H1 (cell line): ENCODE measurements around the gene PTPN1. TPM values are rescaled to one million over a fixed set of nuclear protein-coding genes. Genes with fewer than 3 reads are reported as not detected.
A peak's percentile ranks its signal among the peaks of the same experiment; 100 is the strongest.

Source experiments
- CTCF ChIA-PET: fragments of 300-600 bp; sonication (Branson Sonifier 250); formaldehyde crosslinking; loops from one replicate; lab custom pipeline; 2021; ENCODE audit not compliant: partially characterized antibody; lab: Charles Lee
- POLR2A ChIA-PET: fragments of 300-600 bp; sonication (Branson Sonifier 250); formaldehyde crosslinking; loops from one replicate; lab custom pipeline; 2021; ENCODE audit warnings: inconsistent platforms; ENCODE audit not compliant: partially characterized antibody; lab: Charles Lee
- DNase-seq, 2 experiments: peaks; one replicate each; pipeline versions ENCODE4 v3.0.0 to v3.0.0-alpha.2; 2010 to 2022; ENCODE audit warnings: low spot score in 2 of 2, low read depth in 1 of 2, mixed read lengths in 1 of 2
- FAIRE-seq: peaks from 2 replicates; lab custom pipeline; 2011; peaks lifted over from hg19 to GRCh38; lab: Jason Lieb, UNC
- H2AFZ ChIP-seq: 2 replicates; pipeline ENCODE4 v1.8.1; 2012; ENCODE audit warnings: low read length, inconsistent platforms
- H2AK5ac ChIP-seq: 2 replicates; pipeline ENCODE4 v1.6.1; 2013; ENCODE audit warnings: low read depth, low read length
- H2BK120ac ChIP-seq: replicated peaks from 2 replicates; pipeline ENCODE3; 2013; ENCODE audit warnings: low read depth, low read length, inconsistent platforms
- H2BK12ac ChIP-seq: 2 replicates; pipeline ENCODE4 v1.6.1; 2013; ENCODE audit warnings: low read depth, low read length
- H2BK15ac ChIP-seq: 2 replicates; pipeline ENCODE4 v1.6.1; 2013; ENCODE audit warnings: low read length
- H2BK20ac ChIP-seq: 2 replicates; pipeline ENCODE4 v1.6.1; 2013; ENCODE audit warnings: low read length
- H2BK5ac ChIP-seq: 2 replicates; pipeline ENCODE4 v1.6.1; 2013; ENCODE audit warnings: low read depth, low read length
- H3K14ac ChIP-seq: 2 replicates; pipeline ENCODE4 v1.6.1; 2013; ENCODE audit warnings: inconsistent platforms; ENCODE audit not compliant: insufficient read length
- H3K18ac ChIP-seq: 2 replicates; pipeline ENCODE4 v1.6.1; 2013; ENCODE audit warnings: low read length; ENCODE audit errors: extremely low read depth
- H3K23ac ChIP-seq: 2 replicates; pipeline ENCODE4 v1.6.1; 2013; ENCODE audit warnings: inconsistent platforms; ENCODE audit not compliant: insufficient read length
- H3K23me2 ChIP-seq: 2 replicates; pipeline ENCODE4 v1.6.1; 2013; ENCODE audit warnings: low read depth, low read length
- H3K27ac ChIP-seq: 2 replicates; pipeline ENCODE4 v1.6.1; 2011; ENCODE audit warnings: low read depth, low read length, inconsistent platforms
- H3K27me3 ChIP-seq, 4 experiments: replicated peaks in 1 of 4; 1 replicate in 1 of 4; 2 replicates in 3 of 4; pipeline versions ENCODE4 v1.6.1 to v1.8.1; 2011 to 2013; ENCODE audit warnings: low read length in 3 of 4, mild to moderate bottlenecking in 3 of 4, inconsistent platforms in 2 of 4, mixed read lengths in 2 of 4, moderate library complexity in 1 of 4; ENCODE audit not compliant: control insufficient read depth in 3 of 4, insufficient read depth in 3 of 4; ENCODE audit errors: extremely low read depth in 1 of 4
- H3K36me3 ChIP-seq, 4 experiments: 2 replicates each; pipeline versions ENCODE4 v1.6.1 to v1.8.1; 2011 to 2013; ENCODE audit warnings: mild to moderate bottlenecking in 4 of 4, low read length in 3 of 4, moderate library complexity in 2 of 4, control low read depth in 1 of 4, inconsistent platforms in 1 of 4; ENCODE audit not compliant: insufficient read depth in 4 of 4, control insufficient read depth in 2 of 4
- H3K4ac ChIP-seq: replicated peaks from 2 replicates; pipeline ENCODE3; 2013; ENCODE audit warnings: low read length, low read depth, mixed read lengths, inconsistent platforms; ENCODE audit not compliant: insufficient read length
- H3K4me1 ChIP-seq, 4 experiments: replicated peaks in 1 of 4; 1 replicate in 1 of 4; 2 replicates in 3 of 4; pipeline versions ENCODE4 v1.6.1 to v1.8.1; 2011 to 2013; ENCODE audit warnings: low read length in 3 of 4, inconsistent platforms in 2 of 4, mixed read lengths in 1 of 4; ENCODE audit not compliant: insufficient read depth in 4 of 4, control insufficient read depth in 3 of 4
- H3K4me2 ChIP-seq, 2 experiments: 2 replicates each; pipeline versions ENCODE4 v1.6.1 to v1.8.1; 2011 to 2013; ENCODE audit warnings: low read depth in 2 of 2, low read length in 2 of 2, control low read depth in 1 of 2, inconsistent platforms in 1 of 2, mild to moderate bottlenecking in 1 of 2; ENCODE audit not compliant: insufficient read depth in 1 of 2
- H3K4me3 ChIP-seq, 4 experiments: fragments of 200-600, 300-600 bp in 1 of 4; sonication (generic), shearing (Covaris generic), sonication (Bioruptor Twin) in 1 of 4; 2 replicates each; pipeline versions ENCODE4 v1.5.1 to v1.8.1; 2011 to 2016; ENCODE audit warnings: low read length in 4 of 4, low read depth in 3 of 4, control low read depth in 2 of 4, inconsistent platforms in 2 of 4, mild to moderate bottlenecking in 2 of 4, mixed read lengths in 1 of 4, moderate library complexity in 1 of 4; ENCODE audit not compliant: insufficient read depth in 2 of 4; ENCODE audit errors: extremely low read depth in 1 of 4
- H3K56ac ChIP-seq: replicated peaks from 2 replicates; pipeline ENCODE3; 2013; ENCODE audit warnings: low read depth, mild to moderate bottlenecking, mixed read lengths, low read length, inconsistent platforms; ENCODE audit not compliant: insufficient read length
- H3K79me1 ChIP-seq: 2 replicates; pipeline ENCODE4 v1.6.1; 2013; ENCODE audit warnings: low read depth, low read length, control low read depth
- H3K79me2 ChIP-seq, 2 experiments: 2 replicates each; pipeline versions ENCODE4 v1.6.1 to v1.8.1; 2012 to 2013; ENCODE audit warnings: low read length in 2 of 2, mild to moderate bottlenecking in 2 of 2, inconsistent platforms in 1 of 2; ENCODE audit not compliant: insufficient read depth in 2 of 2, control insufficient read depth in 1 of 2
- H3K9ac ChIP-seq, 4 experiments: replicated peaks in 1 of 4; 1 replicate in 1 of 4; 2 replicates in 3 of 4; pipeline versions ENCODE4 v1.6.1 to v1.8.1; 2011 to 2013; ENCODE audit warnings: low read depth in 3 of 4, low read length in 3 of 4, control low read depth in 2 of 4, mild to moderate bottlenecking in 2 of 4, moderate library complexity in 2 of 4, inconsistent platforms in 1 of 4; ENCODE audit errors: extremely low read depth in 1 of 4
- H3K9me3 ChIP-seq, 2 experiments: 2 replicates each; pipeline versions ENCODE4 v1.6.1 to v1.8.1; 2012 to 2013; ENCODE audit warnings: mild to moderate bottlenecking in 2 of 2, moderate library complexity in 2 of 2, control low read depth in 1 of 2, inconsistent platforms in 1 of 2, low read depth in 1 of 2, low read length in 1 of 2, mixed read lengths in 1 of 2; ENCODE audit not compliant: insufficient read depth in 2 of 2
- H4K20me1 ChIP-seq, 2 experiments: replicated peaks in 1 of 2; 2 replicates each; pipeline versions ENCODE3 to v1.8.1; 2011 to 2013; ENCODE audit warnings: inconsistent platforms in 2 of 2, low read length in 2 of 2, mild to moderate bottlenecking in 1 of 2; ENCODE audit not compliant: insufficient read depth in 2 of 2, control insufficient read depth in 1 of 2
- H4K5ac ChIP-seq: 2 replicates; pipeline ENCODE4 v1.6.1; 2013; ENCODE audit warnings: low read length, low read depth, mixed read lengths, inconsistent platforms; ENCODE audit not compliant: insufficient read length
- H4K8ac ChIP-seq: 2 replicates; pipeline ENCODE4 v1.8.0; 2013; ENCODE audit warnings: mild to moderate bottlenecking, moderate library complexity, low read length, inconsistent platforms; ENCODE audit not compliant: insufficient read depth; ENCODE audit errors: extremely low read depth
- H4K91ac ChIP-seq: replicated peaks from 2 replicates; pipeline ENCODE3; 2013; ENCODE audit warnings: low read length, mixed read lengths, inconsistent platforms; ENCODE audit not compliant: insufficient read length
- CHD2 ChIP-seq: IDR thresholded peaks from 2 replicates; pipeline ENCODE4 v1.6.1; 2012; ENCODE audit warnings: low read length, improper control_type of control experiment
- EGR1 ChIP-seq: IDR thresholded peaks from 2 replicates; pipeline ENCODE4 v1.6.1; 2011; ENCODE audit warnings: low read depth, low read length, borderline replicate concordance
- HDAC6 ChIP-seq: IDR thresholded peaks from one replicate; pipeline ENCODE4 v1.7.1; 2012; ENCODE audit warnings: low read depth, mild to moderate bottlenecking, inconsistent platforms, low read length, moderate library complexity
- KDM4A ChIP-seq: IDR thresholded peaks from one replicate; pipeline ENCODE4 v1.7.1; 2012; ENCODE audit warnings: low read depth, mild to moderate bottlenecking, moderate library complexity, low read length, inconsistent platforms; ENCODE audit not compliant: severe bottlenecking
- POLR2A ChIP-seq, 2 experiments: IDR thresholded peaks; 1 replicate in 1 of 2; 2 replicates in 1 of 2; pipeline ENCODE4 v1.6.1; 2011; ENCODE audit warnings: low read depth in 2 of 2, low read length in 2 of 2, mild to moderate bottlenecking in 2 of 2; ENCODE audit errors: control extremely low read depth in 1 of 2
- USF2 ChIP-seq: IDR thresholded peaks from 2 replicates; pipeline ENCODE4 v1.6.1; 2011; ENCODE audit warnings: low read length, improper control_type of control experiment
- WGBS, 2 experiments: shearing (Covaris generic) in 1 of 2; methylation state at CpG; one replicate each; pipeline versions ENCODE4 v1.1.6 to v1.1.7; 2013 to 2015; ENCODE audit warnings: low lambda C conversion rate in 2 of 2, mixed read lengths in 2 of 2, inconsistent platforms in 1 of 2, low coverage in 1 of 2, missing lambda C conversion rate in 1 of 2; ENCODE audit not compliant: insufficient replicate concordance in 2 of 2, insufficient coverage in 1 of 2, insufficient read length in 1 of 2; ENCODE audit errors: extremely low coverage in 1 of 2, missing lambda C conversion rate in 1 of 2; 5-methylcytosine and 5-hydroxymethylcytosine counted together
- polyA plus RNA-seq, 7 experiments: library from polyadenylated mRNA; depleted of rRNA in 3 of 7; stranded (reverse) in 5 of 7; unstranded in 2 of 7; fragments of >200 nt in 5 of 7; fragments of 200-250 nt in 2 of 7; gene quantifications; 1 replicate in 5 of 7; 2 replicates in 1 of 7; 4 replicates in 1 of 7; pipeline versions ENCODE4 v1.2.1 to v1.2.3, GENCODE V29; 2011 to 2013; ENCODE audit warnings: missing spikeins in 2 of 7, mixed read lengths in 2 of 7
- total RNA-seq: library from RNA; stranded (reverse); fragmentation: NEBNext Ultra II Directional; extraction: Animal tissue kit (Norgen Biotek cat#: 25700); gene quantifications from 2 replicates; pipeline ENCODE4 v1.2.1, GENCODE V29; 2021

Gene PTPN1
- total and polyA plus RNA-seq, 2 of the 8 experiments (the other 6 are each of a cell fraction or from before 2014, with no cell fraction given): 18.6 to 32.1 TPM

GRCh38 chr20:50512323-50512722 lies 2.1 kb downstream of the PTPN1 start:
- Histone ChIP-seq H2BK15ac (no peak overlapping the region), H4K91ac (no peak overlapping the region), H3K4ac (no peak overlapping the region), H3K27ac (no peak overlapping the region), H3K4me1 (peaks cover 3 to 7% (median 5%) of the 10 kb centered on the region in 4 experiments), H4K20me1 (peaks cover 2 to 8% of the 10 kb centered on the region in 2 experiments), H3K18ac (no peak overlapping the region), H2BK120ac (no peak overlapping the region), H4K8ac (no peak overlapping the region), H3K56ac (no peak overlapping the region), H3K79me1 (peaks cover 11% of the 10 kb centered on the region; the same call in 1 of the 2 replicates), H3K79me2 (peaks cover 8 to 64% of the 10 kb centered on the region in 2 experiments), H3K9me3 (no peaks in the 10 kb centered on the region), H2AK5ac (no peak overlapping the region), H3K14ac (no peak overlapping the region), H3K27me3 (no peaks in the 10 kb centered on the region), H2BK12ac (no peak overlapping the region), H3K23me2 (peaks cover 8% of the 10 kb centered on the region; the same call in 1 of the 2 replicates), H3K23ac (no peak overlapping the region), H2BK20ac (no peak overlapping the region), H3K4me2 (no peak overlapping the region), H2BK5ac (no peak overlapping the region), H3K36me3 (no peaks in the 10 kb centered on the region), H2AFZ (no peak overlapping the region), H4K5ac (no peak overlapping the region), H3K4me3 (peak overlapping the region in 1 of 4 experiments; percentile 81; a peak in 1 of 8 replicates), H3K9ac (no peak overlapping the region)
- CTCF ChIA-PET: interaction anchor here (0.7 to 2.5 kb wide), 10 partner anchors 7 to 154 kb away, joined by 3 to 19 read pairs (median 4); no protein-coding TSS in a partner anchor
- no peak for DNase-seq
- no peak for FAIRE-seq
- 86% methylated on average over 1 of the region's 1 CpG; no CpG with 5 or more reads in 1 of the 2 experiments for WGBS, 2 experiments
- POLR2A ChIA-PET: interaction anchor here (1.2 to 1.6 kb wide), 4 partner anchors 11 to 321 kb away, joined by 3 to 5 read pairs (median 4); no protein-coding TSS in a partner anchor
- TF ChIP-seq POLR2A (IDR thresholded peaks at IDR 0.05; ENCODE audit: control extremely low read depth in 1 of 2, low read depth in 2 of 2, low read length in 2 of 2) (no peak), EGR1 (no peak), USF2 (no peak), HDAC6 (no peak), CHD2 (no peak), KDM4A (no peak)
